Measurements from ENCODE around the gene COG7. TPM values are rescaled to one million over a fixed set of nuclear protein-coding genes. Genes with fewer than 3 reads are reported as not detected.
"Not testable (repeated sequence)": the region's sequence is repeated elsewhere in the genome, so short reads cannot be mapped to it uniquely, and the experiment has no call there.

The COG7 gene
- polyA plus RNA-seq, 1 donor from 2014 or later, result 7.1 TPM

DNA sequence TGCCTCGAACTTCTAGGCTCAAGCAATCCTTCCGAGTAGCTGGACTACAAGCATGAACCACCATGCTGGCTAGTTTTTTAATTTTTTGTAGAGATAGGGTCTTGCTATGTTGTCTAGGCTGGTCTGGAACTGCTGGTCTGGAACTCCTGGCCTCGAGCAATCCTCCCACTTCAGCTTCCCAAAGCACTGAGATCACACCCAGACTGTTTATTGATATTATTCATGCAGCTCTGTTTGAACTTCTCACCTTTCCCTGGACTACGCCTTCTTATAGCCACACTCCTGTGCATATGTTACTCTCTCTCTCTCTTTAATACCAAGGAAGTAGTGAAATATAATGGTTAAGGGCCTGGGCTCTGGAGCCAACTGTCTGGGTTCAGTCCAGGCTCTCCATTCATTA is 4.6 kb downstream of the COG7 start:
- no peak overlapping the region for H3K27ac Mint-ChIP-seq
- no peaks in the 10 kb centered on the region for H3K27me3 Mint-ChIP-seq
- no peak overlapping the region for H3K4me3 Mint-ChIP-seq
- no peaks in the 10 kb centered on the region for H3K36me3 Mint-ChIP-seq
- peaks cover 14 to 24% (median 16%) of the 10 kb centered on the region in 3 donors for H3K4me1 Mint-ChIP-seq
- no peaks in the 10 kb centered on the region for H3K9me3 Mint-ChIP-seq

DNA sequence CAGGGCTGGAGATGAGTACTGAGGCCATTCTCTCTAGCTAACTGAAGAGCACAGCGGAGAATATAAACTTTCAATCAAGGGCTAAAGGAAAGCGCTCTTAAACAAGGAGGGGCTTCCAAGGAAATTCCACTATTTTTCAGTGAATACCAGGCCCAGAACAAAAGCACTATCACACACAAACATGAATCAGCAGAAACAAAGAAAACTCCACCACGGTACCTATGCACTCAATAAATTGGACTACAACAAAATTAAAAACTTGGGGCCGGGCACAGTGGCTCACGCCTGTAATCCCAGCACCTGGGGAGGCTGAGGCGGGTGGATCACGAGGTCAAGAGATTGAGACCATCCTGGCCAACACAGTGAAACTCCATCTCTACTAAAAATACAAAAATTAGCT is 15.4 kb downstream of the COG7 start:
- not testable (repeated sequence) for H3K4me3 Mint-ChIP-seq, H3K27ac Mint-ChIP-seq, H3K9me3 Mint-ChIP-seq, H3K27me3 Mint-ChIP-seq, H3K4me1 Mint-ChIP-seq
- peaks cover 16% of the 10 kb centered on the region for H3K36me3 Mint-ChIP-seq

DNA sequence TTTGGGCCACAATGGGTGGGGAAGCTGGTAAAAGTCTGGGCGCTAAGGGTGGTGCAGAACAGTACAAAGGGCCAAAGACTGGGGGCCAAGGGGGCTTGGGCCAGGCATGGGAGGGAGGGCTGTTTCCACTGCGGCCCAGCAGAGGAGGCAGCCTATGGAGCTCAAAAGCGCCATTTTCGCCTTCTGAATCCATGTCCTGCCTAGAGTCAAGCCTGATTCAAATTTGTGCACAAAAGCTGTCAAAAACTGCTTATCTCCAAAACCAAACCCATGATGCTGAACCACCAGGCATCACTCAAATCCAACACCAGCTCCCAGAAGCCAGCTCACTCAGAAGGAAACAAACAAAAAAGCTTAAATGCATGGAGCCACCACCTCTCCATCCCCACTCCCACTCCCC is 16.0 kb downstream of the COG7 start:
- no peak overlapping the region for H3K4me3 Mint-ChIP-seq
- H3K27ac Mint-ChIP-seq, result no peak overlapping the region
- H3K4me1 Mint-ChIP-seq, result peaks cover 3 to 5% (median 4%) of the 10 kb centered on the region in 3 donors
- no peaks in the 10 kb centered on the region for H3K27me3 Mint-ChIP-seq
- peaks cover 16% of the 10 kb centered on the region for H3K36me3 Mint-ChIP-seq
- no peaks in the 10 kb centered on the region for H3K9me3 Mint-ChIP-seq

DNA sequence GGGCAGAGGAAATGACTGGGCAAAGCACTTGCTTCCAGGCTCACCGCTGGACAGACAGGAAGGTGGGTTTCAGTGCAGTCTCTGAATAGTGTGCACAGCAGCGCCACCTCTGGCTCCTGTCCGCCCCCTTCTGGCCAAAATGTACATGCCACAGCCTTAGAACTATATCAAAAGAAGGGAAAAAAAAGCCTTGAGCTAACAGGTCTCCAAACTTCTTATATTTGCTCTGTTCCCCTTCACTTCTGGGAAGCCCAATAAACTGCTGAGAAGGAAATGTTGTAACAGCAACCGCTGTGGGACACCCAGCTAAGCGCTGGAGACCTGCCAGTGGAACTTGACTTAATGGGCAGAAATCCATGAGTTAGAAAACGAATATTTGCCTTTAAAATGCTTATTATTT is 17.5 kb downstream of the COG7 start:
- Mint-ChIP-seq H3K27ac (peak overlapping the region in 1 of 3 donors; percentile 37), H3K27me3 (no peaks in the 10 kb centered on the region), H3K4me3 (no peak overlapping the region), H3K4me1 (peaks cover 3 to 5% (median 4%) of the 10 kb centered on the region in 3 donors), H3K9me3 (no peaks in the 10 kb centered on the region), H3K36me3 (peaks cover 10% of the 10 kb centered on the region)

DNA sequence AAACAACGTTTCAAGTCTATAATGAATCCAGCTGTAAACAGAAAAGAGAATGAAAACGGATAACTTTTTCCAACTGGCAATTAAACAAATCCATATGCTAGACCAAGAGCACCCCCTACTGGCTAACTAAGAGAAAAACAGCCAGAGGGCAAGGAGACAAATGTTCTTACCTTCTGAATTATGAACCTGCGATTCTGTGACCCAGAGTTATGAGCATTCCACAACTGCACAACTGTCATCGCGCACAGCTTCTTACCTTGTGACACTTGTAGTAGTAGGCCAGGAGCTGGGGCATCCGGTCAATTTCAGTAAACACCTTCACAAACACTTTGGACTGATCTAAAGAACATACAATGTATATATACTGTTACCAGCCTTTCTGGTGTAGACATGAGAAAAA is 18.6 kb downstream of the COG7 start:
- H3K9me3 Mint-ChIP-seq, result no peaks in the 10 kb centered on the region
- peak overlapping the region in 1 of 3 donors; percentile 9 for H3K27ac Mint-ChIP-seq
- peaks cover 14% of the 10 kb centered on the region for H3K36me3 Mint-ChIP-seq
- H3K4me3 Mint-ChIP-seq, result no peak overlapping the region
- H3K27me3 Mint-ChIP-seq, result no peaks in the 10 kb centered on the region
- H3K4me1 Mint-ChIP-seq, result peaks cover 3 to 6% (median 5%) of the 10 kb centered on the region in 3 donors

DNA sequence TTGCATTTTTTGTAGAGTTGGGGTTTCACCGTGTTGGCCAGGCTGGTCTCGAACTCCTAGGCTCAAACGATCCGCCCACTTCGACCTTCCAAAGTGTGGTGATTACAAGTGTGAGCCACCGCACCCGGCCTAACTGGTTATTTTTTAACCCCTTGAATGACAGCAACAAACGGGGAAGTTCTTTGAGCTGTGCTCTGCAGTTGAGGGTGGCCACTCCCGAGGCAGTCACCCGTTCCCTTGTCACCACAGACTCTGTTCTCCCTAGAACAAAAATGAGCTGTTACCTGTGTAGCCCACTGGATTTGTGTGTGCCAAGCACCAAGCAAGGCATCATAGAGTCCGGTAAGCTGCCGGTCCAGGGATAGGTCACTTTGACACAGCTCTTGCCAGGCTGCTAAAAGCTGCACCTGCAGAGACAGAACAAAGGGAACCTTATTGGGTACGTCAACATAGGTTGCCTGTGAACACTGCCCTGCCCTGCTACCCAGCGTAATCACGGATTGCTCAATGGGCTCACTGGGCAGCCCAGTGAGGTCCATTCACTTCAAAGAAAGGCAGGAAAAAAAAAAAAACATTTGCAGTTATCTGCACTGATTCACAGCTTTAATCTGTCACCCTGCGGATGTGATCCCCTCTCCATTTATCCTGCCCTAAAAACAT is 19.6 kb downstream of the COG7 start:
- peaks cover 12% of the 10 kb centered on the region for H3K36me3 Mint-ChIP-seq
- no peaks in the 10 kb centered on the region for H3K9me3 Mint-ChIP-seq
- H3K4me1 Mint-ChIP-seq, result peaks cover 3 to 6% (median 5%) of the 10 kb centered on the region in 3 donors
- H3K4me3 Mint-ChIP-seq, result no peak overlapping the region
- H3K27me3 Mint-ChIP-seq, result no peaks in the 10 kb centered on the region
- no peak overlapping the region for H3K27ac Mint-ChIP-seq

GRCh38 chr16:23432176-23433128 is 20.5 kb downstream of the COG7 start:
- H3K4me1 Mint-ChIP-seq, result peaks cover 3 to 6% (median 5%) of the 10 kb centered on the region in 3 donors
- peaks cover 12% of the 10 kb centered on the region for H3K36me3 Mint-ChIP-seq
- no peak overlapping the region for H3K27ac Mint-ChIP-seq

DNA sequence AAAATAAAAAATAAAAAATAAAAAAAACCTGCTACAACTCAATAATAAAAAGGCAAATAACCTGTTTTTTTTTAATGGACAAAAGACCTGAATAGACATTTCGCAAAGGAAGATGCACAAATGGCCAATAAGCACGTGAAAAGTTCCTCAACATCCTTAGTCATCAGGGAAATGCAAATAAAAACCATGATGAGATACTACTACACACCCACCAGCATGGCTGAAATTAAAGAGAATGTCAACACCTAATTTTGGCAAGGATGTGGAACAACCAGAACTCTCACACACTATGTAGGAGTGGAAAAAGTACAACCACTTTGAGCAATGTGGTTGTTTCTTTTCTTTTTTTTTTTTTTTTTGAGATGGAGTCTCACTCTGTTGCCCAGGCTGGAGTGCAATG is 24.6 kb downstream of the COG7 start:
- Mint-ChIP-seq H3K36me3 (peaks cover 20% of the 10 kb centered on the region), H3K9me3 (no peaks in the 10 kb centered on the region), H3K4me3 (no peak overlapping the region), H3K27me3 (no peaks in the 10 kb centered on the region), H3K27ac (no peak overlapping the region), H3K4me1 (peaks cover 0 to 2% (median 0%) of the 10 kb centered on the region in 3 donors)

More at GRCh38 chr16:23432176-23433128, 20.5 kb downstream of the COG7 start:
- Mint-ChIP-seq H3K9me3 (no peaks in the 10 kb centered on the region), H3K4me3 (no peak overlapping the region), H3K27me3 (no peaks in the 10 kb centered on the region)

DNA sequence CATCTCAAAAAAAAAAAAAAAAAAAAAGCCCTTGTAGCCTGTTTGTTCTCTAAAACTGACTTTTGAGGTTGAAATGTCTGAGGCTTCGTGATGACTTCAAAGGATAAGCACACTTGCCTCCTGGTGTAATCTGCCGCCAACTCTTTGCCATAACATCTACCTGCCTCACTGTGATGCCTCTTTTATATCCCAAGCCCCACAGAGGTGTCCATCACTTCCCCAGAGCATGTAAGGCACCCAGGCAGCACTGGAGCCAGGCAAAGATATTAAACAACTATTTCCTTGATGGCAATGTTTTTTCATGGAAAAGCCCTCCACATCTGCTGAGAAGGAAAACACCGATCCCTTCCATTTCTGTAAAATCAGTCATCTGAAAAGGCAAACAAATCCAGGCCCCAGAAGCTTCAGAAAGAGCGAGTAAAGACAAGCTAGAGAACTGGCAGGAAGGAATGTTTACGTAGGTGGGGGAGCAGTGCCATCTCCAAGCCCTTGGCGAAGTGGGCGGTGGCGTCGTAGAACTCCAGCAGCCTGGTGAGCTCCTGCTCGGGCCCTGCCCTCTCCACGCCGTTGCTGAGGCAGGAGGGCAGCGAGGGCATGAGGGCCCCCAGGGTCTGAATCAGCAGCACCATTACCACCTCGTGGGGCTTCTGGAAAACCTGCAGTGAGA is 28.6 kb downstream of the COG7 start:
- Mint-ChIP-seq H3K27me3 (no peaks in the 10 kb centered on the region), H3K4me1 (no peaks in the 10 kb centered on the region), H3K27ac (no peak overlapping the region), H3K9me3 (no peaks in the 10 kb centered on the region), H3K36me3 (peaks cover 23% of the 10 kb centered on the region), H3K4me3 (no peak overlapping the region)

GRCh38 chr16:23423496-23424049 is 29.4 kb downstream of the COG7 start:
- H3K4me1 Mint-ChIP-seq, result no peaks in the 10 kb centered on the region
- no peaks in the 10 kb centered on the region for H3K27me3 Mint-ChIP-seq
- H3K9me3 Mint-ChIP-seq, result no peaks in the 10 kb centered on the region
- H3K36me3 Mint-ChIP-seq, result peaks cover 23% of the 10 kb centered on the region
- no peak overlapping the region for H3K27ac Mint-ChIP-seq
- H3K4me3 Mint-ChIP-seq, result no peak overlapping the region

DNA sequence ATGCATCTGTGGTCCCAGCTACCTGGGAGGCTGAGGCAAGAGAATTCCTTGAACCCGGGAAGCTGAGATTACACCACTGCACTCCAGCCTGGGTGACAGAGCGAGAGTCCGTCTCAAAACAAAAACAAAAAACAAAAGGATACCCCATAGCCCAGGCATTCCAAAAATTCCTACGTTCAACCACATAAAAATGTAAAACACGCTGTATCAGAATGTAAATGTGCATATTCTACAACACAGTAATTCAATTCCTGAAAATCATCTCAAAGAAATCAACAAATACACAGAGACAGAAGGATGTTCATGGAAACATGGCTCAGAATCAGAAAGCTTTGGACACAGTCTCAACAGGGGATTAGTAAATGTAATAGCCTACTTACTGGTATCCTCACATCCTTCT is 33.0 kb downstream of the COG7 start:
- H3K4me3 Mint-ChIP-seq, result no peak overlapping the region
- H3K27me3 Mint-ChIP-seq, result no peaks in the 10 kb centered on the region
- H3K4me1 Mint-ChIP-seq, result no peaks in the 10 kb centered on the region
- peaks cover 13% of the 10 kb centered on the region for H3K36me3 Mint-ChIP-seq
- no peak overlapping the region for H3K27ac Mint-ChIP-seq
- no peaks in the 10 kb centered on the region for H3K9me3 Mint-ChIP-seq

DNA sequence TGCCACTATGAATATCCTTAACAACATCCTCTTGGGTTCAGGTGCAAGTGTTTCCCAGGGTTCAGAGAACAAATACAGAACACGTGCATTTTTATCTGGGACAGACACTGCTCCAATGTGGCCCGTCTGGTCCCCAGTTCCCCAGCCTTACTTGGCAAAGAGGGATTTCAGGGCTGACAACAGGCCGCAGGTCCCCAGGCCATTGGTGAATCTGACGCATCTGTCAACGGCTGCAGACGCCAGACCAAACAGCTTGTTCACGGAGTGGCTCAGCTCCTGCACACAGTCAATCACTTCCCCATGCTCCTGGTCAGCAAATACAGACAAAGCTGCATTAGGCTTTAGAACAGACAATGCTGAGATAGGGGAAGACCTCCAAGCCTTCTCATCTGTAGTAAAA is 36.2 kb downstream of the COG7 start:
- H3K4me1 Mint-ChIP-seq, result no peaks in the 10 kb centered on the region
- peaks cover 14% of the 10 kb centered on the region for H3K36me3 Mint-ChIP-seq
- no peak overlapping the region for H3K27ac Mint-ChIP-seq
- no peaks in the 10 kb centered on the region for H3K27me3 Mint-ChIP-seq
- no peak overlapping the region for H3K4me3 Mint-ChIP-seq
- H3K9me3 Mint-ChIP-seq, result no peaks in the 10 kb centered on the region

DNA sequence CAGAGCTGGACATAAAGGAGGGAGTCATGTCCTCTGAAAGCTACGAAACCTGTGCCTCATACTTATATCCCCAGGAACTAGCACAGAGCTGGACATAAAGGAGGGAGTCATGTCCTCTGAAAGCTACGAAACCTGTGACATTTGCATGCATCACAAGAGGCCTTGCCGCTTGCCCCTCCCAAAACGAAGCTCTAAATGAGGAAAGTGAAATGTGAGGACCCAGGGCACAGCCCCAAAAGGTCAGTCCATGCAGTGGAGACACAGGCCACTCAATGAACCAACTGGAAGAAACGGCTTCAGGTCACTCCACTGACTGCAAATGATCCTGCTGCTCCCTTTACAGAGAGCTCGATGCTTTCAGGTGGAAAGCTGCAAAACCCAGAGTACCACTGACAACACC is 38.3 kb downstream of the COG7 start:
- Mint-ChIP-seq H3K36me3 (peaks cover 17% of the 10 kb centered on the region), H3K27me3 (no peaks in the 10 kb centered on the region), H3K27ac (no peak overlapping the region), H3K4me1 (no peaks in the 10 kb centered on the region), H3K9me3 (no peaks in the 10 kb centered on the region), H3K4me3 (no peak overlapping the region)

DNA sequence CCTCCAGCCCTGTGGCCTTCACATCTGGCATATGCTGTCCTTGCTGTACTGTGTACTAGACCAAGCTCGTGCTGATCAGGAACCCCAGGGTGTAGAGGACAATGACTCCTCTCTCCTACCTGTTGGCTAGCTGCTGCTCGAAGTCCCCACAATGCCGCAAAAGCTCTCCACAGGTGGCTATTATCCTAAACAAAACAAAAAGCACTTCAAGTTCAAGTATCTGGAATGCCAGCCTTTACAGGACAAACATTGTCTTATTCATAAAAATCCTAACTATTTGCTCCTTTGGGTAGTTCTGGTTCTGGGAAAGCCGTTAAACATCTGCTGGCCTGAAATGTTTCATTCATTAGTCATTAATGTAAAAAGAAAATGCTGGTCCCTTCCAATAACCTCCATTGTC is 42.8 kb downstream of the COG7 start:
- no peaks in the 10 kb centered on the region for H3K27me3 Mint-ChIP-seq
- no peaks in the 10 kb centered on the region for H3K9me3 Mint-ChIP-seq
- H3K36me3 Mint-ChIP-seq, result peaks cover 24% of the 10 kb centered on the region
- no peaks in the 10 kb centered on the region for H3K4me1 Mint-ChIP-seq
- H3K27ac Mint-ChIP-seq, result no peak overlapping the region
- no peak overlapping the region for H3K4me3 Mint-ChIP-seq

DNA sequence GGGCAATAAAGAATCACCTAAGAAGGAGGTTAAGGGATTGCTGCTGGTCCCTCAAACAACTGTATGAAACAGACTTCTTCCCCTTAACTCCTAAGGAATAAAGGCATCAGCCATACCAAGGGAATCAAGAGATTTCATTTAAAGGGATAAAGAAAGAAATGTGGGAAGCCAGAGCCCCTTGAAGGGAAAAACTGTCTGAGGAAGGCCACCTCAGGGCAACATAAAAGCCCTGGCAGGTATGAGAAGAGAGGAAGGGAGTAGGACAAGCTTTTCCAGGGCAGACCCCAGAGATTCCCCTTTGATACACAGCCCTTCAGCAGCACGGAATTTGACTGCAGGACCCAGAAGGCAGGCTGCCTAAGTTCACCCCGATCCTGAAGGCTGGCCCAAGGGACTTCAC is 43.5 kb downstream of the COG7 start:
- Mint-ChIP-seq H3K4me3 (no peak overlapping the region), H3K9me3 (no peaks in the 10 kb centered on the region), H3K27ac (no peak overlapping the region), H3K4me1 (no peaks in the 10 kb centered on the region), H3K36me3 (peaks cover 26% of the 10 kb centered on the region), H3K27me3 (no peaks in the 10 kb centered on the region)
